Measurements from ENCODE around the gene GAK.

DNA sequence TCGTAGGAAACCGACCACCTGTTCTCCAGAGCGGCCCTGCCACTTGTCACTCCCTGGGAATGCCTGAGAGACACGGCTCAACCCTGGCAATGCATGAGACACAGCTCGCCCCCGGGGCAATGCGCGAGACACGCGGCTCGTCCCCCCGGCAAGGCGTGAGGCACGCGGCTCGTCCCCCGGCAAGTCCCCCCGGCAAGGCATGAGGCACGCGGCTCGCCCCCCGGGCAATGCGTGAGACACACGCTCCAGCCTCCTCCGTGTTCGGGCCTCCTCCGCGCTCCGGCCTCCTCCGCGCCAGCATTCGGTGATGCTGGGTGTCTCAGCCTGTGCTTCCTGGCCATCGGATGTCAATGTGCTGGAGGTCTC lies 78.7 kb downstream of the GAK start:
- TF ChIP-seq, protein P1, sequence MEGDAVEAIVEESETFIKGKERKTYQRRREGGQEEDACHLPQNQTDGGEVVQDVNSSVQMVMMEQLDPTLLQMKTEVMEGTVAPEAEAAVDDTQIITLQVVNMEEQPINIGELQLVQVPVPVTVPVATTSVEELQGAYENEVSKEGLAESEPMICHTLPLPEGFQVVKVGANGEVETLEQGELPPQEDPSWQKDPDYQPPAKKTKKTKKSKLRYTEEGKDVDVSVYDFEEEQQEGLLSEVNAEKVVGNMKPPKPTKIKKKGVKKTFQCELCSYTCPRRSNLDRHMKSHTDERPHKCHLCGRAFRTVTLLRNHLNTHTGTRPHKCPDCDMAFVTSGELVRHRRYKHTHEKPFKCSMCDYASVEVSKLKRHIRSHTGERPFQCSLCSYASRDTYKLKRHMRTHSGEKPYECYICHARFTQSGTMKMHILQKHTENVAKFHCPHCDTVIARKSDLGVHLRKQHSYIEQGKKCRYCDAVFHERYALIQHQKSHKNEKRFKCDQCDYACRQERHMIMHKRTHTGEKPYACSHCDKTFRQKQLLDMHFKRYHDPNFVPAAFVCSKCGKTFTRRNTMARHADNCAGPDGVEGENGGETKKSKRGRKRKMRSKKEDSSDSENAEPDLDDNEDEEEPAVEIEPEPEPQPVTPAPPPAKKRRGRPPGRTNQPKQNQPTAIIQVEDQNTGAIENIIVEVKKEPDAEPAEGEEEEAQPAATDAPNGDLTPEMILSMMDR (optimal IDR thresholded peaks at IDR 0.05 in 1 of 3, IDR thresholded peaks at IDR 0.05 in 1 of 3, conservative IDR thresholded peaks at IDR 0.05 in 1 of 3; ENCODE audit: extremely low read depth in 1 of 3, insufficient read depth in 2 of 3, low read length in 3 of 3), result no peak
- TF ChIP-seq EZH2 (IDR thresholded peaks at IDR 0.05; ENCODE audit: low read length), result no peak

Measured in keratinocyte (primary cell).